NT2/D1 (cell line): ENCODE results near the gene MFNG.

Source experiments
- SUZ12 ChIP-seq: IDR thresholded peaks from 2 replicates; pipeline ENCODE4 v1.6.1; 2011; ENCODE audit not compliant: insufficient read length, insufficient read depth; ENCODE audit errors: extremely low read depth
- YY1 ChIP-seq: IDR thresholded peaks from 2 replicates; pipeline ENCODE4 v1.6.1; 2011; ENCODE audit not compliant: insufficient read length, insufficient read depth
- ZNF274 ChIP-seq: IDR thresholded peaks from 2 replicates; pipeline ENCODE4 v1.6.1; 2011; ENCODE audit warnings: mild to moderate bottlenecking, low read depth, low read length

DNA sequence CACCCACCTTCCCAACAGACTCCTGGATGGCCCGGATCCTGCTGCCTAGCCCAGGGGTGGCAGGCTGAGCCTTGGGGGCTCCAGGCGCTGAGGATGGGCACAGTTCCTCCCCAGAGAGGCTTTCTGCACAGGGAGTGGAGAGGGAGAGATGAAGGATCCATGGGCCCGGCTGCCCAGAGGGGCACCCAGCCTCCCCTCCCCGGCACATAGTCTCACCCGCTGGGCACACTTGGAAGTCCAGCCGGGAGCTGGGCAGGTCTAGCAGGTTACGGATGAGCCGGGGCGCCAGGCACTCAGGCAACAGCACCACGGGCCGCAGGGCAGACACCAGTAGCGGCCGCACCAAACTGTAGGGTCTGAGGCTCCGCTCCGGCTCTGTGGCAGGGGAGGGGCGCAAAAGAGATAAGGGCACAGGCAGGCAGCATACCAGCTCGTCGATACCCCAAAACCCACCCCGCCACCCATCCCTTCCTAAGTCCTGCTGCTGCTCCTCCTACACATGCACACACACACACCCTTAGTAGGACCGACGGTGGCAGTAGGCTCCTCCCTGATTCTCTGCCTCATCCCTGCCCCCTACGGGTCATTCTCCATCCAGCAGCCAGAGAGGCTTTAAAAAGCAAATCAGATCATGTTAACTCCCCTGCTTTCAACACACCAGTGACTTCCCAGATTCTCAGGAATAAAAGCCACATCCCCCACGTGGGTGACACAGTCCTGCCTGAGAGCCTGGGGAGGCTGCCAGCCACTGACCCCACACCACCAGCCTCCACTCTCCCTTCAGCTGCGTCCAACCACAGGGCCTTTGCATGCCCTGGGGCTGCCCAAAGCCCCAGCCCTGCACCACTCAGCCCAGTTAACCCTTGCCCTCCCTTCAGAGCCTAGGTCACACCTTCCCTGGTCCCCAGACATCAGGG is 6.5 kb upstream of the MFNG start:
- TF ChIP-seq YY1: no peak
- TF ChIP-seq ZNF274: no peak
- no peak for TF ChIP-seq SUZ12
